B cell (primary cell): Measurements from ENCODE around the gene MAML3. TPM values are rescaled to one million over a fixed set of nuclear protein-coding genes. Genes with fewer than 3 reads are reported as not detected.

Experiments used
- ATAC-seq: fragments of 200-7000 bp; cut with Tn5 transposase; one replicate; pipeline ENCODE4 v1.10.0; 2021; ENCODE audit warnings: low read depth, mild to moderate bottlenecking, moderate number of reproducible peaks, moderate library complexity
- CTCF ChIA-PET: fragments of 350-600 bp; sonication (Branson Sonifier 250); formaldehyde crosslinking; loops from one replicate; lab custom pipeline; 2021; ENCODE audit warnings: antibody characterized with exemption, inconsistent platforms; lab: Charles Lee
- POLR2A ChIA-PET: fragments of 350-600 bp; sonication (Branson Sonifier 250); formaldehyde crosslinking; loops from one replicate; lab custom pipeline; 2021; ENCODE audit warnings: antibody characterized with exemption; lab: Charles Lee
- DNase-seq: peaks from one replicate; pipeline ENCODE4 v3.0.0; 2013
- H2AFZ ChIP-seq: 2 replicates; pipeline ENCODE4 v1.6.1; 2012; ENCODE audit warnings: mild to moderate bottlenecking, low read depth, low read length; ENCODE audit not compliant: insufficient read depth, poor library complexity, severe bottlenecking
- H3K27ac ChIP-seq, 2 donors: 1 replicate in 1 of 2; 2 replicates in 1 of 2; pipeline ENCODE4 v1.5.1; 2012 to 2013; ENCODE audit warnings: low read length in 2 of 2, mild to moderate bottlenecking in 2 of 2, moderate library complexity in 1 of 2
- H3K27me3 ChIP-seq, 4 experiments: fragments of 200-600 bp in 1 of 4; sonication (generic) in 1 of 4; replicated peaks in 1 of 4; 1 replicate in 2 of 4; 2 replicates in 2 of 4; pipeline versions ENCODE4 v1.6.1 to v1.7.0; 2013 to 2016; ENCODE audit warnings: low read length in 3 of 4, mild to moderate bottlenecking in 2 of 4, mixed read lengths in 1 of 4, moderate library complexity in 1 of 4; ENCODE audit not compliant: insufficient read depth in 4 of 4, control insufficient read depth in 3 of 4; ENCODE audit errors: control extremely low read depth in 1 of 4
- H3K36me3 ChIP-seq, 2 experiments: replicated peaks in 1 of 2; 1 replicate in 1 of 2; 2 replicates in 1 of 2; pipeline versions ENCODE4 v1.6.1 to v1.7.1; 2013; ENCODE audit warnings: low read length in 1 of 2; ENCODE audit not compliant: insufficient read depth in 2 of 2, control insufficient read depth in 1 of 2; ENCODE audit errors: control extremely low read depth in 1 of 2, extremely low read depth in 1 of 2
- H3K4me1 ChIP-seq, 2 donors: fragments of 200-600 bp in 1 of 2; sonication (generic) in 1 of 2; 1 replicate in 1 of 2; 2 replicates in 1 of 2; pipeline versions ENCODE4 v1.5.1 to v1.6.1; 2013 to 2017; ENCODE audit warnings: low read length in 2 of 2; ENCODE audit not compliant: control insufficient read depth in 2 of 2, insufficient read depth in 2 of 2
- H3K4me2 ChIP-seq: replicated peaks from 2 replicates; pipeline ENCODE3; 2012; ENCODE audit warnings: mild to moderate bottlenecking, low read depth, low read length; ENCODE audit not compliant: poor library complexity, severe bottlenecking
- H3K4me3 ChIP-seq, 5 experiments: fragments of 200-600 bp in 1 of 5; sonication (generic) in 1 of 5; 1 replicate in 3 of 5; 2 replicates in 2 of 5; pipeline versions ENCODE4 v1.5.1 to v1.7.0; 2011 to 2016; ENCODE audit warnings: low read length in 4 of 5, mild to moderate bottlenecking in 4 of 5, low read depth in 2 of 5, control low read depth in 1 of 5, moderate library complexity in 1 of 5; ENCODE audit not compliant: insufficient read depth in 1 of 5; ENCODE audit errors: control extremely low read depth in 1 of 5, extremely low read depth in 1 of 5
- H3K79me2 ChIP-seq: fragments of 200-600 bp; sonication (generic); one replicate; pipeline ENCODE4 v1.6.0; 2016; ENCODE audit warnings: low read length; ENCODE audit not compliant: control insufficient read depth, insufficient read depth
- H3K9ac ChIP-seq: fragments of 200-600 bp; sonication (generic); 2 replicates; pipeline ENCODE4 v1.6.1; 2017; ENCODE audit warnings: mild to moderate bottlenecking, low read length, moderate library complexity
- H3K9me3 ChIP-seq, 3 donors: one replicate each; pipeline versions ENCODE4 v1.6.1 to v1.7.1; 2013; ENCODE audit warnings: low read length in 2 of 3; ENCODE audit not compliant: control insufficient read depth in 2 of 3, insufficient read depth in 1 of 3; ENCODE audit errors: control extremely low read depth in 1 of 3
- H4K20me1 ChIP-seq: 2 replicates; pipeline ENCODE4 v1.6.0; 2012; ENCODE audit warnings: mild to moderate bottlenecking, low read length; ENCODE audit not compliant: insufficient read depth, control insufficient read depth, poor library complexity, severe bottlenecking
- H3K27ac Mint-ChIP-seq: one replicate; pipeline ENCODE4 v1.8.0; 2021; ENCODE audit warnings: mixed read lengths
- H3K27me3 Mint-ChIP-seq: one replicate; pipeline ENCODE4 v1.8.0; 2021; ENCODE audit warnings: mixed read lengths
- H3K4me1 Mint-ChIP-seq: one replicate; pipeline ENCODE4 v1.8.0; 2021; ENCODE audit warnings: mixed read lengths
- H3K4me3 Mint-ChIP-seq: one replicate; pipeline ENCODE4 v1.8.0; 2021; ENCODE audit warnings: mixed read lengths
- H3K9me3 Mint-ChIP-seq: one replicate; pipeline ENCODE4 v1.8.0; 2022; ENCODE audit warnings: mixed read lengths; ENCODE audit not compliant: insufficient read depth
- EZH2 ChIP-seq: IDR thresholded peaks from 2 replicates; pipeline ENCODE4 v1.6.1; 2012; ENCODE audit warnings: borderline replicate concordance, low read depth, mild to moderate bottlenecking, moderate library complexity, low read length; ENCODE audit not compliant: insufficient read depth, poor library complexity, severe bottlenecking
- WGBS: methylation state at CpG from one replicate; pipeline ENCODE4 v1.1.5; 2013; ENCODE audit warnings: missing lambda C conversion rate; ENCODE audit not compliant: insufficient coverage; 5-methylcytosine and 5-hydroxymethylcytosine counted together
- intact Hi-C: fragments of 100-400 bp; cut with micrococcal nuclease; formaldehyde crosslinking; loops from one replicate; pipeline ENCODE4 v1.10.0; 2022
- polyA plus RNA-seq: library from polyadenylated mRNA; depleted of rRNA; stranded (reverse); fragments of >200 nt; gene quantifications from 2 replicates; pipeline ENCODE4 v1.2.3, GENCODE V29; 2012
- total RNA-seq, 2 donors: library from RNA; stranded (reverse); fragments of 120-200 nt in 1 of 2; gene quantifications; 1 replicate in 1 of 2; 2 replicates in 1 of 2; pipeline versions ENCODE4 v1.2.3 to v1.2.4, GENCODE V29; 2013 to 2022
- TF ChIP-seq, protein P1 (sequence below): fragments of 200-600 bp; IDR thresholded peaks from one replicate; pipeline ENCODE4 v1.8.0; 2022; ENCODE audit warnings: antibody characterized with exemption, mild to moderate bottlenecking

MAML3 gene
- total and polyA plus RNA-seq, 2 donors (not counting 1 experiment from before 2014, with no cell fraction given): 0.94 to 5.3 TPM

DNA sequence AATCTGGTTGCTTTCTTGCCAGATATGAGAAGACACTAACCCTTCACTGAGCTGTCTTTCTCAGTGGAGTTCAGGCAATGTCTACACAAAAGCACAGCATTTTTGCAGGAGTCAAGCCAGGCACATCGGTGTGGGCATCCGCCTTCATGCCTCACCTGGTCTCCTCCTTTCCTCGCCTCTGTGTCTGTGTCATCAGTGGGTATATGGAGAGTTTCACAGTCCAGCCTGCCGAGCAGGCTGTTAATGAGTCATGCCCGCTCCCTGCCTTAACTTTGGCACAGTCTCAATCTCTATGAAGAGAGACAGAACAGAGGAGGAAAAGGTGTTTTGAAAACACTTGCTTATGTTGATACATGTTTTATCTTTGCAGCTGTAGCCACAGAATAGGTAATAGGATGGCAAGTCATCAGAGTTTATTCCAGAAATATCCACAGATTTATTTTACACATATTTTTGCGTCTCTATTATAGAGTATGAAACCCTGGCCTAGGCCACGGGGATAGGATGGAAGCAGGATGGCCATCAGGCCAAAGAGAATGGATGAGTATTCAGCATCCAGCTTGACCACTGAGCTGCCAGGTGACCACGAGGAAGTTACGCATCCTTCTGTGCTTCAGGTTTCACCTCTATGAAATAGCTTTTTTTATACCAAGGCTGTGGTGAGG is 32.8 kb upstream of the MAML3 start:
- POLR2A ChIA-PET: interaction anchor here (1.1 kb wide), 1 partner anchor 30 kb away, joined by 3 read pairs; no protein-coding TSS in a partner anchor
- Histone ChIP-seq H3K27me3 (no peaks in the 10 kb centered on the region), H3K4me2 (no peak overlapping the region)

DNA sequence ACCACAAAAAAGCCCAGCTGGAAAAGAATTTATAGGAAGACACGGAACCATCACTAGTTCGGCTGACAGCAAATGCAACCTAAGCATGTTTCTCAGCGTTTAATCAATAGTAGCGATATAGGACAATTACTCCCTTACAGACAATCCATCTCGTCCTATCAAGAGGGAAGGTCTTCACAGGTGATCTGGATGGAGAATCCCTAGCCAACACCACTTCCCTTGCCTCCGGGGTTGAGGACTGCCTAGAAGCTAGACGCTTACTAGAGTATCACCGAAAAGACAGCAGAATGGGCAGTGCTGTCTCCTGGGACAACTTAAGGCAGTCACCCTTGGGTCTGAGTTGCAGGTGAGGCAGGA is 32.1 kb upstream of the MAML3 start:
- Mint-ChIP-seq H3K4me3 (no peak overlapping the region), H3K27me3 (peaks cover 23% of the 10 kb centered on the region), H3K27ac (no peak overlapping the region), H3K9me3 (no peaks in the 10 kb centered on the region), H3K4me1 (no peaks in the 10 kb centered on the region)
- Histone ChIP-seq H2AFZ (no peak overlapping the region), H3K27me3 (no peaks in the 10 kb centered on the region), H3K27ac (no peak overlapping the region), H3K9ac (no peak overlapping the region), H3K4me3 (no peak overlapping the region), H3K4me1 (no peaks in the 10 kb centered on the region), H4K20me1 (no peaks in the 10 kb centered on the region), H3K36me3 (no peaks in the 10 kb centered on the region), H3K9me3 (no peaks in the 10 kb centered on the region), H3K79me2 (no peaks in the 10 kb centered on the region), H3K4me2 (no peak overlapping the region)
- CTCF ChIA-PET: no interaction called here
- ATAC-seq (no peak), DNase-seq (no peak)
- no peak for TF ChIP-seq EZH2
- TF ChIP-seq, protein P1, sequence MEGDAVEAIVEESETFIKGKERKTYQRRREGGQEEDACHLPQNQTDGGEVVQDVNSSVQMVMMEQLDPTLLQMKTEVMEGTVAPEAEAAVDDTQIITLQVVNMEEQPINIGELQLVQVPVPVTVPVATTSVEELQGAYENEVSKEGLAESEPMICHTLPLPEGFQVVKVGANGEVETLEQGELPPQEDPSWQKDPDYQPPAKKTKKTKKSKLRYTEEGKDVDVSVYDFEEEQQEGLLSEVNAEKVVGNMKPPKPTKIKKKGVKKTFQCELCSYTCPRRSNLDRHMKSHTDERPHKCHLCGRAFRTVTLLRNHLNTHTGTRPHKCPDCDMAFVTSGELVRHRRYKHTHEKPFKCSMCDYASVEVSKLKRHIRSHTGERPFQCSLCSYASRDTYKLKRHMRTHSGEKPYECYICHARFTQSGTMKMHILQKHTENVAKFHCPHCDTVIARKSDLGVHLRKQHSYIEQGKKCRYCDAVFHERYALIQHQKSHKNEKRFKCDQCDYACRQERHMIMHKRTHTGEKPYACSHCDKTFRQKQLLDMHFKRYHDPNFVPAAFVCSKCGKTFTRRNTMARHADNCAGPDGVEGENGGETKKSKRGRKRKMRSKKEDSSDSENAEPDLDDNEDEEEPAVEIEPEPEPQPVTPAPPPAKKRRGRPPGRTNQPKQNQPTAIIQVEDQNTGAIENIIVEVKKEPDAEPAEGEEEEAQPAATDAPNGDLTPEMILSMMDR: no peak
- POLR2A ChIA-PET: interaction anchor here (0.6 to 1.1 kb wide), 2 partner anchors 30 to 226 kb away, joined by 3 to 4 read pairs; no protein-coding TSS in a partner anchor
- intact Hi-C loops: no loop called here
- 97% methylated on average over 5 of the region's 8 CpGs for WGBS

More for the DNA sequence above, 32.8 kb upstream of the MAML3 start:
- no peak overlapping the region for H3K4me3 Mint-ChIP-seq
- H3K27ac Mint-ChIP-seq: no peak overlapping the region
- CTCF ChIA-PET: no interaction called here
- no peaks in the 10 kb centered on the region for H3K4me1 Mint-ChIP-seq
- Histone ChIP-seq H3K36me3 (no peaks in the 10 kb centered on the region), H3K79me2 (no peaks in the 10 kb centered on the region), H3K4me3 (no peak overlapping the region), H2AFZ (no peak overlapping the region), H4K20me1 (no peaks in the 10 kb centered on the region), H3K9ac (no peak overlapping the region), H3K4me1 (no peaks in the 10 kb centered on the region), H3K9me3 (no peaks in the 10 kb centered on the region), H3K27ac (no peak overlapping the region)
- no peaks in the 10 kb centered on the region for H3K9me3 Mint-ChIP-seq
- TF ChIP-seq, protein P1: no peak
- TF ChIP-seq EZH2: no peak
- peaks cover 23% of the 10 kb centered on the region for H3K27me3 Mint-ChIP-seq
- DNase-seq: no peak
- intact Hi-C loops: no loop called here
- 97% methylated on average over 6 of the region's 9 CpGs for WGBS
- ATAC-seq: no peak
